ENCODE data around the gene CNGA1. TPM values are rescaled to one million over a fixed set of nuclear protein-coding genes. Genes with fewer than 3 reads are reported as not detected.

Gene CNGA1
- total RNA-seq, 1 experiment from 2014 or later, result not detected

Other genes starting within 250 kb of the CNGA1 start
- gene CORIN, start 178.6 kb downstream of the CNGA1 start, total RNA-seq (2014; rRNA removed; shearing (Covaris generic); ENCODE audit: low replicate concordance), result not detected in 2 replicates
- gene NFXL1, start 102.1 kb downstream of the CNGA1 start, total RNA-seq (2014; rRNA removed; shearing (Covaris generic); ENCODE audit: low replicate concordance), result 4.0 and 4.1 TPM in 2 replicates
- gene NIPAL1, start 91 bp upstream of the CNGA1 start, total RNA-seq (2014; rRNA removed; shearing (Covaris generic); ENCODE audit: low replicate concordance), result 0.13 and 0.42 TPM in 2 replicates
- not detected in 2 replicates for gene TXK, start 117.6 kb upstream of the CNGA1 start, total RNA-seq (2014; rRNA removed; shearing (Covaris generic); ENCODE audit: low replicate concordance)